ES-I3 (cell line): Measurements from ENCODE around the gene ME3.
"Not testable (repeated sequence)": the region's sequence is repeated elsewhere in the genome, so short reads cannot be mapped to it uniquely, and the experiment has no call there.

ENCODE experiments used
- H3K36me3 ChIP-seq: 2 replicates; pipeline ENCODE4 v1.6.1; 2013; ENCODE audit warnings: mild to moderate bottlenecking, low read length, control low read depth, moderate library complexity; ENCODE audit not compliant: insufficient read depth
- H3K4me1 ChIP-seq: 2 replicates; pipeline ENCODE4 v1.6.1; 2013; ENCODE audit warnings: mild to moderate bottlenecking, control low read depth, low read length; ENCODE audit not compliant: insufficient read depth
- H3K9ac ChIP-seq: 2 replicates; pipeline ENCODE4 v1.6.1; 2013; ENCODE audit warnings: low read depth, mild to moderate bottlenecking, low read length, moderate library complexity
- H3K9me3 ChIP-seq: 2 replicates; pipeline ENCODE4 v1.6.1; 2013; ENCODE audit warnings: mild to moderate bottlenecking, low read length, moderate library complexity; ENCODE audit not compliant: control insufficient read depth, insufficient read depth

ME3 gene

GRCh38 chr11:86664930-86665329 lies 7.5 kb downstream of the ME3 start:
- Histone ChIP-seq H3K36me3 (no peaks in the 10 kb centered on the region; the same call in 1 of the 2 replicates), H3K9ac (no peak overlapping the region), H3K4me1 (peaks cover 17% of the 10 kb centered on the region), H3K9me3 (no peaks in the 10 kb centered on the region)

- peaks cover 6% of the 10 kb centered on the region for H3K4me1 ChIP-seq
- H3K36me3 ChIP-seq: no peaks in the 10 kb centered on the region; the same call in 1 of the 2 replicates
- no peaks in the 10 kb centered on the region for H3K9me3 ChIP-seq
- H3K9ac ChIP-seq: no peak overlapping the region
Observed at GRCh38 chr11:86663761-86664160, 8.7 kb downstream of the ME3 start.

GRCh38 chr11:86663291-86663690 lies 9.1 kb downstream of the ME3 start:
- Histone ChIP-seq H3K9me3 (no peaks in the 10 kb centered on the region), H3K4me1 (peaks cover 6% of the 10 kb centered on the region), H3K9ac (no peak overlapping the region), H3K36me3 (no peaks in the 10 kb centered on the region; the same call in 1 of the 2 replicates)

- H3K9me3 ChIP-seq: no peaks in the 10 kb centered on the region
- H3K9ac ChIP-seq: no peak overlapping the region
- no peaks in the 10 kb centered on the region; the same call in 1 of the 2 replicates for H3K36me3 ChIP-seq
- H3K4me1 ChIP-seq: no peaks in the 10 kb centered on the region
Observed at GRCh38 chr11:86660736-86661135, 11.7 kb downstream of the ME3 start.

GRCh38 chr11:86660088-86660487 lies 12.3 kb downstream of the ME3 start:
- no peaks in the 10 kb centered on the region for H3K4me1 ChIP-seq
- H3K36me3 ChIP-seq: no peaks in the 10 kb centered on the region
- no peaks in the 10 kb centered on the region for H3K9me3 ChIP-seq
- H3K9ac ChIP-seq: no peak overlapping the region

- Histone ChIP-seq H3K4me1 (no peaks in the 10 kb centered on the region), H3K36me3 (no peaks in the 10 kb centered on the region), H3K9me3 (no peaks in the 10 kb centered on the region), H3K9ac (no peak overlapping the region)
Observed at GRCh38 chr11:86658534-86658933, 13.9 kb downstream of the ME3 start.

GRCh38 chr11:86645212-86645611 lies 27.2 kb downstream of the ME3 start:
- not testable (repeated sequence) for H3K9me3 ChIP-seq, H3K9ac ChIP-seq, H3K36me3 ChIP-seq, H3K4me1 ChIP-seq

- Histone ChIP-seq H3K9me3 (no peaks in the 10 kb centered on the region; the same call in 1 of the 2 replicates), H3K9ac (no peak overlapping the region), H3K4me1 (no peaks in the 10 kb centered on the region), H3K36me3 (no peaks in the 10 kb centered on the region)
Observed at GRCh38 chr11:86644291-86644690, 28.1 kb downstream of the ME3 start.

GRCh38 chr11:86641537-86642261 lies 30.7 kb downstream of the ME3 start:
- Histone ChIP-seq H3K36me3 (no peaks in the 10 kb centered on the region), H3K4me1 (no peaks in the 10 kb centered on the region), H3K9me3 (no peaks in the 10 kb centered on the region), H3K9ac (no peak overlapping the region)

- H3K9ac ChIP-seq: no peak overlapping the region
Observed at GRCh38 chr11:86639137-86639536, 33.3 kb downstream of the ME3 start.

GRCh38 chr11:86638673-86639072 lies 33.7 kb downstream of the ME3 start:
- Histone ChIP-seq H3K9me3 (no peaks in the 10 kb centered on the region), H3K9ac (no peak overlapping the region), H3K36me3 (no peaks in the 10 kb centered on the region), H3K4me1 (no peaks in the 10 kb centered on the region)

More at GRCh38 chr11:86639137-86639536, 33.3 kb downstream of the ME3 start:
- no peaks in the 10 kb centered on the region for H3K36me3 ChIP-seq
- H3K4me1 ChIP-seq: no peaks in the 10 kb centered on the region
- no peaks in the 10 kb centered on the region for H3K9me3 ChIP-seq

- H3K9ac ChIP-seq: no peak overlapping the region
- H3K9me3 ChIP-seq: no peaks in the 10 kb centered on the region
Observed at GRCh38 chr11:86637988-86638387, 34.4 kb downstream of the ME3 start.

GRCh38 chr11:86636275-86636674 lies 36.1 kb downstream of the ME3 start:
- Histone ChIP-seq H3K9me3 (no peaks in the 10 kb centered on the region), H3K36me3 (no peaks in the 10 kb centered on the region), H3K4me1 (peaks cover 14% of the 10 kb centered on the region; the same call in 1 of the 2 replicates), H3K9ac (no peak overlapping the region)

More at GRCh38 chr11:86637988-86638387, 34.4 kb downstream of the ME3 start:
- H3K36me3 ChIP-seq: no peaks in the 10 kb centered on the region
- H3K4me1 ChIP-seq: peaks cover 6% of the 10 kb centered on the region; the same call in 1 of the 2 replicates

GRCh38 chr11:86632499-86633269 lies 39.7 kb downstream of the ME3 start:
- Histone ChIP-seq H3K4me1 (peaks cover 14% of the 10 kb centered on the region; the same call in 1 of the 2 replicates), H3K9ac (no peak overlapping the region), H3K9me3 (no peaks in the 10 kb centered on the region), H3K36me3 (no peaks in the 10 kb centered on the region)
